NK-92 treated with Interleukin-12 subunit alpha and Interleukin-12 subunit beta, amount 100 ng/mL, for 24 hours (cell line): ENCODE data around the gene FBXW8.
A peak's percentile ranks its signal among the peaks of the same experiment; 100 is the strongest.

ENCODE experiments used
- DNase-seq: peaks from one replicate; lab custom pipeline; 2025; lab: John Stamatoyannopoulos, UW

Gene FBXW8

DNA sequence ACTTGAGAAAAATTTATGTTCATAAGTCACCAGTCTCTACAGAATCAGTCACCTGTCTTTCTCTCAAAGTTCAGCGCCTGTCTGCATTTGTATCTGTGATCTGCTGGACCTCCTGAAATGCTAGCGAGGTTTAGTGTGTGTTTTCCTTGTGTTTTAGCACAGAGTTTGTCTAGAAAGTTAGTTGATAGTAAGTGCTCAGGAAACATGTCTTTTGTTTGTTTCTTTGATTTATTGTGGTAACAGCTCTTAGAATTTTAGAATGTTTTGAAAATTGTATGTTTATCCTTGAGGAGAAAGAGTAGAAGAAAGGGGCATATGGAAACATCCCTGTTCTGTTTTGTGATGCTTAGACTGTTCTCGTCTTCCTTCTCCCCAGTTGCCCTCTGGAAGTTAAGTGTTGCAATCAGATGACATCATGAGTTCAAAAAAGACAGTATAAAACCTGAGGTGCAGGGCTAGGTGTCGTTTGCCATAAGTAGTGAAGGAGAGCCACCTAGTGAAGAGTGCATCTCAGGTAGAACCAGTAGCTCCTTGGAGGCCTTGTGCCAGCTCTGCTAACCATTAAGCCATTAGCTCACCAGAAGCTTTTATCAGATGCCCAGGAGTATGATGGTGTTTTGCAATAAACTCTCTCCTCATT lies 44.8 kb downstream of the FBXW8 start:
- DNase-seq: no peak

GRCh38 chr12:116958402-116959197 lies 47.9 kb downstream of the FBXW8 start:
- no peak for DNase-seq

- DNase-seq: no peak
Measured at GRCh38 chr12:116959198-116959460, 48.4 kb downstream of the FBXW8 start.

DNA sequence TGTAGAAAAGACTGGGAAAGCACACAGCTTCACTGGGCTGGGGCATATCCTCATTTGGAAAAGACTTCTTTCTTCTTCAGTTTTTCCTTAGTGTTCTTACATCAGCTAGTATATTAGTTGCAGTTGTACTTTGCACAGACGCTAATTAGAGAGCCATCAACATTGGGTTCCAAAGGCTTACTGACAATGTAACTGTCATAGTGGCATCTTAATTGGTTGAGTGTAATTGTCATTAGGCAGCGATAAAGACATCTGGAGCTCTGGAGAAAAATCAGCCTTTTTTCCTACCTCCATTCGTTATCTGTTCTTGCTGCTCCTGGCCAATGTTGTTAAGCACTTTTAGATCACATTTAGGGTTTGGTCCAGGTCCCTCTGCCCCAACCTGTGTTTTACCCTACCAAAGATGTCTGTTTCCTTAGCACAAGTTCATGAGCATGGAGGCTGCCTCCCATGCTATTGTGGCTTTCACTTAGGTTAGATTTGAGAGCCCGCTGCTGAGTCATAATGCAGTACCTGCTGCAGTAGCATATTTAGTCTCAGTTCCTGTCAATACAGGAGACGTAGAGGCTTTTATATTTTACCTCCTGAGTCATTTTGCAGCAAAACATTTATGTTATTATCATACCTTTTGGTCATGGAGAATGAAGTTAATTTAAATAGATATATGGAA lies 49.2 kb downstream of the FBXW8 start:
- DNase-seq: peak; percentile 6

DNA sequence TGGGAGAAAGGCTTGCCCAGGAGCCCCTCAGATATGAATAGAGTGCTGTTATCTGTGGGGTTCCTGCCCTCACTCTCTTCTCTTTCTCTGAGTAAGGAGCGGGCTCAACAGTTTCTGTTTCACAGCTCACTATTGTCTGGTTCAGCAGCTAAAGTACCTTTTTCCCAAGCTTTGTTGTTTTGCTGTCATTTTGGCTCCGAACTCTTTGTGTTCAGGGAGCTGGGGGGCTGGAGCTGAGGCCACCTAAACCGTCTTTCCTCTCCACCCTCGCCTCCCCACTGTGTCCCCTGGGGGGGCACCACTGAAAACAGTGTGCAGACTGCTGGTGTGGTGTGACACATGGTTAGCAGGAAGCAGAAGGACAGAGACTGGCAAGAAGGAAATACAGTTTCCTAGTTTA lies 51.4 kb downstream of the FBXW8 start:
- DNase-seq: no peak

DNA sequence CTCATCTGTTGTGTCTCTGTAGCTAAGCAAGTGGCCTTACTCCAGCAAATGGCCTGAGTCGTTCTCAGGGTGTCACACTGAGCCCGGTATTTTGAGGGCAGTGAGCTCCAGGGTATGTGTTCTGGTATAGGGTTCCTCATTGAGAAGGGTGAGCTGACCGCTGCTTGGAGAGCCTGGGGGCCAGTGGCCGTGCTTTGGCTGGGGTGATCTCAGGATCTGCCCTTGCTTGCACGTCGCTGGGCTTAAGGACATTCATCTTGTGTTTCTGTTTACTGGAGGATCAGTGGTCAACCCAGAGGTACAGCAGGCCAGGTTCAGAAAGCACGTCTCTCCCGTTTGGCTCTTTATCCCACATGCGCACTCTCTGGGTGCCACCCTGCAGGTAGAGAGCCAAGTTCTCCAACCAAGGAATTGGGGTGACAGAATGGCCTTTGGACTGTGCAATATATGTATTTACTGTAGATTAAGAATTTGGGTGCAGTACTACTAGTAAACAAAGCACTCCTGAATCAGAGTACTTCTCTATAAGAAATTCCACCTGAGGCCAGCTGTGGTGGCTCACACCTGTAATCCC lies 52.1 kb downstream of the FBXW8 start:
- no peak for DNase-seq

DNA sequence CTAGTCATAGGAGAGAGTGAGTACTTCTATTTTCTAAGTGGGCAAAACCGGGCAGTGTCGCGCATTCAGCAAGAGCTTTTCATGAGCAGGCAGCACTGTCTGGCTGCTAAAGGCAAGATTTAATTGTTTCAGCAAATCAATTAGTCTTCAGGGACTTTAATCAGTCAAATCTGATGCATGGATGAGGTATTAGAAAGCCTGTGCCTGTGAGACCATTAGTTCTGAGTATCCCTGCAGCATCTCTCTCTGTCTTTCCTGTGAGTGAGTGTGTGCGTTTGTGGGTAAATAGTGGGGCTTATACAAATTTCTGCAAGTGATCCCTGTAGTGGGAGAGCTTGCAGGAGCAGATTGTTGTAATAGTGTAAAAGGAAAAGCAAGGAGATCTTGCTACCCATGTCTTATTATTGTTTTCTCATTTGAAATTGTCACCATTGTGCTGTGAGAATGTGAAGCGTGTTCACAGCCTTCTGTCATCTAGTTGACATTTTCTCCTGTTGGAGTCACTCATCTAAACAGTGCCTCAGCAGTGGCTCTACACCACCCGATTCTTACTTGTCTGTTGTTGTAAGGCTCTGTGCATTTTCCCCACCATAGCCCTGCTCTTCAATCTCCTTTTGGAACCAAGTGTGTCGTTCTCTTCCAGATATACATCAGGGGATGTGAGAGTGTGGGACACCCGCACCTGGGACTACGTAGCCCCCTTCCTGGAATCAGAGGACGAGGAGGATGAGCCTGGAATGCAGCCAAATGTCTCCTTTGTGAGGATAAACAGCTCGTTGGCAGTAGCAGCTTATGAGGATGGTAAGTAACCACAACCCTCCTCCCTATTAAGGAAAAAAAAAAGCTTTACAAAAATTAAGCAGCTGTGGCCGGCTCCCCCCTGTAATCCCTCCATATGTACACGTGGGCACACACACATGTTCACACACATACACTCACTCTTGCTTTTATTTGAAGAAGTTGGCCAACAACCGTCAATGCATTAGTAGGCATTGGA lies 53.6 kb downstream of the FBXW8 start:
- no peak for DNase-seq

- DNase-seq: no peak
Measured at GRCh38 chr12:116968986-116969385, 58.2 kb downstream of the FBXW8 start.

- DNase-seq: no peak
Measured at GRCh38 chr12:116969615-116970585, 59.1 kb downstream of the FBXW8 start.

DNA sequence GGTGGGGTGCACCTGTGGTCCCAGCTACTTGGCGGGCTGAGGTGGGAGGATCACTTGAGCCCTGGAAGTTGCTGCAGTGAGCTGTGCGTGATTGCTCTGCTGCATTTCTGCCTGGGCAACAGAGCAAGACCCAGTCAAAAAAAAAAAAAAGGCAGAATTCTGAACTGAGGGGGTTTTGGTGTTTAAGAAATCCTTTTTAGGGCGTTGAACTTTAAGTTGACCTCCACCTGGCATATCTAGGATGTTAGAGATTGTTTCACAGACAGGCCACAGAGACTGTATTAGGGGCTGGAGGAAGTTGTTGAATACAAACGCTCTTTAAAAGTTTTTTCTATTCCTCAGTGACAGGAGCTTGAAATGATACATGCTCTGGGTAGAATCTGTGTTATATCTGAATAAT lies 60.5 kb downstream of the FBXW8 start:
- no peak for DNase-seq

DNA sequence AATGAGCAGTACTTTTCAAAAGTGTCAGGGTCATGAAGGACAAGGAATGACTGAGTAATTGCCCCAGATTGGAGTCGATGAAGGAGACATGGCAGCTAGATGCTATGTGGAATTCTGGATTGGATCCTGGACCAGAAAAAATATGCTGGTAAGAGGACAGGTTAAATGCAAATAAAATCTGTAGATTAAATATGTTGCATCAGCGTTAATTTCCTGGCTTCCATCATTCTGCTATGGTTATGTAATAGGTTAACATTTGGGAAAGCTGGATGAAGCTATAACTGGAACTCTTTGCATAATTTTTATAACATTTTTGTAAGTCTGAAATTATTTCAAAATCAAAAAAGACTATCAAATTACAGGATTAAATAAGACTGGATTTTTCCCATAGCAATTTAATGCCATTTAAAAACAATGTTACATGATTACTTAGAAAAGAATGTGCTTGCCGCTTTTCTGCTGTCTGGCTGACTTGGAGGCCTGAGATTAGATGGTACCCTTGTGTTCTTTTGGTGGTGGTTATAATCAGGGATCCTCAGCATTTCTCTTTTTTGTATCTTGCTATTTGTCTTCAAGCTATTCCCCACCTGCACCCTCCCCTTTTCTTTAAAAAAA lies 65.1 kb downstream of the FBXW8 start:
- no peak for DNase-seq

DNA sequence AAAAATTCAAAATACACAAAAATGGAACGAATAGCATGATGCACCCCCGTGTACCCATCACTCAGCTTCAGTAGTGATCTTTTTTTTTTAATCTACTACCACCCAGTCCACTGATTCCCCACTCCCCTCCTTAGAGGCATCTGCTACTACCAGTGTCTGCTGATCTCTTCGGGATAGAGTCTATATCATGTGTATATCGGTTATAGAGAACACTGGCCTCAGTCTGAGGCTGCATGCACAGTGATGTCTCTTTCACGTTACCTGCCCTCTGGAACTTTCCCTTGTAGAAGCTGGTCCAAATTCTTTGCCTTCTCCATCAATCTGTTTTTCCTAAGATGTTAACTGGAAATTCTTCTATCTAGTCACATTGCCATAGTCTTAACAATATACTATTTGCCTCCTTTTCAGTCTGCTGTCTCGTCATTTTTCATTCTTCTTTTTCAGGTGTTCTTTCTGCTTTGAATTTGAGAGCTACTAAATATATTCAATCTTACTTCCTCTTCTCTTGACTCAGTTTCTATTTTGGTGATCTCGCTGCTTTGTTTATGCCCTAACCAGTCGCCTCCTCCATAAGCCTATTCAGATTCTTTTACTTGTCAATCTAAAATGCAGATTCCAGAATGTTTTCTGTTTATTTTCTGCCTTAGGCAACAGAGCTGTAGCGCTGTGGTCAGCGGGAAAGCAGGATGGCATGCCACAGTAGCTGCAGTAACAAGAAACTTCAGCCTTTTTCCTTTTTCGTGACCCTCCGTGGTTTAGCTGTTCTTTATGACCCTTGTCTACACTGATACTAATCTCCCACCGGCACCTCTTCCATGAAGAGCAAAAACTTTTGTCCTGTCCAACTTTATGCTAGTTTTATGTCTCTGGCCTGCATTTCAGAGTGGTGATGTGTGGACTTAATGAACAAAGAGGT lies 67.0 kb downstream of the FBXW8 start:
- DNase-seq: no peak

- DNase-seq: no peak
Measured at GRCh38 chr12:116978791-116979508, 68.2 kb downstream of the FBXW8 start.

- no peak for DNase-seq
Measured at GRCh38 chr12:116980083-116980482, 69.3 kb downstream of the FBXW8 start.

- DNase-seq: no peak
Measured at GRCh38 chr12:116982791-116983411, 72.2 kb downstream of the FBXW8 start.

GRCh38 chr12:116984098-116984497 lies 73.3 kb downstream of the FBXW8 start:
- DNase-seq: no peak

DNA sequence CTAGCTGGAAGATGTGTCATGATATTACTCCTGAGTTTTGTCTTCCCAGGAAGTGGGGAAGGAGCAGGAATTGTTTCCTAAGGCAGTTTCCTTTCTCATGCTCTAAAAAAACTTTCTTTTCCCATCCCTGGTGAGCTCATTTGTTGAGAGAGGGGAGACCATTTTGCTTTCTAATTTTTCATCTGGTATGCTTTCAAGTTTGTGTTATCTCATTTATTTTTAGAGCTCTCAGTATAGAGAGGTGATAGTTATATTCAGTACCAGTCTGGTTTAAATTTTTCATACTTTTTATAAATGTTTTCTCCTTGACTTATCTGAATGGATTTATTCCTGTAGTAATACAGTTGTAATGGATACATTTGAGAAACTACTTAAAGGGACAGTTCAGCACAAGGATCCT lies 79.6 kb downstream of the FBXW8 start:
- DNase-seq: no peak
